Kidney epithelial cell (primary cell): ENCODE data around the gene PLA2G2C. TPM values are rescaled to one million over a fixed set of nuclear protein-coding genes. Genes with fewer than 3 reads are reported as not detected.

Experiments used
- DNase-seq: peaks from one replicate; pipeline ENCODE4 v3.0.0-alpha.2; 2010; ENCODE audit warnings: low read depth
- H3K27me3 ChIP-seq: 2 replicates; pipeline ENCODE4 v1.6.0; 2011; ENCODE audit warnings: low read length; ENCODE audit not compliant: control insufficient read depth, insufficient read depth
- H3K36me3 ChIP-seq: 2 replicates; pipeline ENCODE4 v1.5.1; 2011; ENCODE audit warnings: low read length; ENCODE audit not compliant: control insufficient read depth, insufficient read depth
- H3K4me3 ChIP-seq: 2 replicates; pipeline ENCODE4 v1.5.1; 2011; ENCODE audit warnings: low read depth, mild to moderate bottlenecking, control low read depth, low read length
- CTCF ChIP-seq: IDR thresholded peaks from 2 replicates; pipeline ENCODE4 v1.5.1; 2011; ENCODE audit warnings: mild to moderate bottlenecking, moderate library complexity, low read length, control low read depth, inconsistent platforms; ENCODE audit not compliant: insufficient read depth, poor library complexity, severe bottlenecking
- total RNA-seq: library from RNA; depleted of rRNA; stranded (reverse); fragments of >200 nt; gene quantifications from 2 replicates; pipeline ENCODE4 v1.2.3, GENCODE V29; 2015

Gene PLA2G2C
- total RNA-seq, 1 donor from 2014 or later: not detected

GRCh38 chr1:20119347-20119746 is 67.0 kb downstream of the PLA2G2C start, which contains the start of gene PLA2G2D:
PLA2G2D (minus strand) TSS chr1:20119536; CDS start chr1:20119498, 38 bp downstream.
- Histone ChIP-seq H3K36me3 (no peaks in the 10 kb centered on the region), H3K27me3 (peaks cover 8% of the 10 kb centered on the region), H3K4me3 (no peak within 1 kb of the TSS)
- no peak for DNase-seq
- TF ChIP-seq CTCF: no peak

GRCh38 chr1:20117236-20117635 is 69.1 kb downstream of the PLA2G2C start:
- no peak for TF ChIP-seq CTCF

GRCh38 chr1:20115916-20116315 is 70.4 kb downstream of the PLA2G2C start:
- Histone ChIP-seq H3K27me3 (peaks cover 8% of the 10 kb centered on the region), H3K4me3 (no peak overlapping the region), H3K36me3 (no peaks in the 10 kb centered on the region)
- TF ChIP-seq CTCF: no peak
- DNase-seq: no peak

More at GRCh38 chr1:20117236-20117635, 69.1 kb downstream of the PLA2G2C start:
- DNase-seq: no peak
- Histone ChIP-seq H3K36me3 (no peaks in the 10 kb centered on the region), H3K4me3 (no peak overlapping the region), H3K27me3 (peaks cover 8% of the 10 kb centered on the region)

- H3K27me3 ChIP-seq: peaks cover 5% of the 10 kb centered on the region
- H3K4me3 ChIP-seq: no peak overlapping the region
- no peaks in the 10 kb centered on the region for H3K36me3 ChIP-seq
- TF ChIP-seq CTCF: no peak
- no peak for DNase-seq
Measured at GRCh38 chr1:20115479-20115878, 70.8 kb downstream of the PLA2G2C start.

GRCh38 chr1:20114021-20114648 is 72.2 kb downstream of the PLA2G2C start:
- peaks cover 4% of the 10 kb centered on the region for H3K27me3 ChIP-seq
- no peak overlapping the region for H3K4me3 ChIP-seq
- TF ChIP-seq CTCF: no peak
- no peaks in the 10 kb centered on the region for H3K36me3 ChIP-seq
- DNase-seq: no peak

Other genes with a start within 250 kb of the PLA2G2C start
- not detected in 2 replicates for gene PLA2G2A, start 206.9 kb downstream of the PLA2G2C start, total RNA-seq
- not detected in 2 replicates for gene PLA2G5, start 116.3 kb downstream of the PLA2G2C start, total RNA-seq
- not detected in 2 replicates for gene PLA2G2D, start 67.0 kb downstream of the PLA2G2C start, total RNA-seq
- 6.9 and 9.2 TPM in 2 replicates for gene PLA2G2F, start 47.2 kb downstream of the PLA2G2C start, total RNA-seq
- 0.96 and 1.6 TPM in 2 replicates for gene UBXN10, start 422 bp downstream of the PLA2G2C start, total RNA-seq
- gene VWA5B1, start 104.4 kb upstream of the PLA2G2C start, total RNA-seq: 0.14 TPM in 1 of 2 replicates, not detected in the other